ENCODE data around the gene FMNL1.
A peak's percentile ranks its signal among the peaks of the same experiment; 100 is the strongest.

Gene FMNL1

GRCh38 chr17:45222996-45223538, 1.4 kb downstream of the FMNL1 start:
- DNase-seq, result no peak

GRCh38 chr17:45223539-45224528, 2.1 kb downstream of the FMNL1 start:
- no peak for DNase-seq

DNA sequence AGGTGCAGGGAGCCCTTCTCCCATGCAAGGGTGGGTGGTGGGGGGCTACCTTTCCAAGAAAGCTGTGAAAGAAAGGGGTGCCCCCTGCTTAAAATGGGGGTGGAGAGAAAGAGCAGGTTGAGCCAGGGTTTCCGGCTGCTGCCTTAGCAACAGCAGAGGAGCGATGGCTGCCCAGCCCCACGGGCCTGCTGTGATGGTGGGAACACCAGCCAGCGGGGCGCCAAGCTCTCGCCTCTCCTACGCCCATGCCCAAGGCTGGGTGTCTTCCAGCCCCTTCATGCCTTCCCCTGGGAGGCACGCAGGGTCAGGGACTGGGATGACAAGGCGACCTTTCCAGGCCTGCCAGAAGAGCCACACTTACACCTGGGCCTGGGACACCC, 3.0 kb downstream of the FMNL1 start:
- DNase-seq, result no peak

GRCh38 chr17:45225051-45225700, 3.5 kb downstream of the FMNL1 start:
- DNase-seq, result no peak

GRCh38 chr17:45225964-45226530, 4.4 kb downstream of the FMNL1 start:
- no peak for DNase-seq

GRCh38 chr17:45226576-45226975, 4.9 kb downstream of the FMNL1 start:
- DNase-seq, result no peak

DNA sequence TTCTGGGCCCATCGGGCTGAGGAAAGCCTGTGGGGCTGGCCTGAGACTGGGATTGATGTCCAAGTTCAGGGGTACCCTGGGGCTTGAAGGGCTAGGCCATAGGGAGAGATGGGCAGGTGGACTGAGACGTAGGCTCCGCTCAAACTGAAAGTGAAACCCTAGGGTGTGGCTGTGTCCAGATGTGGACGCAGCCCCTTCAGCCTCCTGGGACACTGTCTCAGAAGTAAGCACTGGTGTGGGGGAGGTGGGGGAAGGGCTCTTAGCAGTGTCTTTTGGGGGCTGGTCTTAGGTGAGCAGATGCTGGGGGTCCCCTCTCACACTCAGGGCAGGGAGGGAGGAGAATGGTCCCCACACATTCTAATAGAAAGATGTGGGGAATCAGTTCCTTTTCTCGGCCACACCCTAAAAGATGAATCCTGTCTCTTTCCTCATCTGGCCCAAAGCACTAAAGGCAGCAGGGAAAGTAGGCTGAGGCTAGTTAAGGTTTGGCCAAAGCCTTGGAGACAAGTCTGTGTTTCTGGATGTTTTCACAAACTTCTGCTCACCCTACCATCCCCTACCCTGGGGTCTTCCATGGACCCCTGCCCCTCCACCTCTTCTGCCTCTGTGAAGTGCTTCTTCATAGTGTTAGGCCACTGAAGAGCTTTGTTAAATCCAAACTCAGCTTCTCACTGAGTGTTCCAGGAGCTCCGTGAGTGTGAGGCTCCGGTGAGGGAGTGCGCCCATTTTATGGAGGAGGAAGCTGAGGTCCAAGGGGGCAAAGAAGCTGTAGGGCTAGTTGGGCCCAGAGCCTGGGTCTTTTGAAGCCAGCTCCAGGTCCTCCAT, 5.6 kb downstream of the FMNL1 start:
- DNase-seq, result no peak

DNA sequence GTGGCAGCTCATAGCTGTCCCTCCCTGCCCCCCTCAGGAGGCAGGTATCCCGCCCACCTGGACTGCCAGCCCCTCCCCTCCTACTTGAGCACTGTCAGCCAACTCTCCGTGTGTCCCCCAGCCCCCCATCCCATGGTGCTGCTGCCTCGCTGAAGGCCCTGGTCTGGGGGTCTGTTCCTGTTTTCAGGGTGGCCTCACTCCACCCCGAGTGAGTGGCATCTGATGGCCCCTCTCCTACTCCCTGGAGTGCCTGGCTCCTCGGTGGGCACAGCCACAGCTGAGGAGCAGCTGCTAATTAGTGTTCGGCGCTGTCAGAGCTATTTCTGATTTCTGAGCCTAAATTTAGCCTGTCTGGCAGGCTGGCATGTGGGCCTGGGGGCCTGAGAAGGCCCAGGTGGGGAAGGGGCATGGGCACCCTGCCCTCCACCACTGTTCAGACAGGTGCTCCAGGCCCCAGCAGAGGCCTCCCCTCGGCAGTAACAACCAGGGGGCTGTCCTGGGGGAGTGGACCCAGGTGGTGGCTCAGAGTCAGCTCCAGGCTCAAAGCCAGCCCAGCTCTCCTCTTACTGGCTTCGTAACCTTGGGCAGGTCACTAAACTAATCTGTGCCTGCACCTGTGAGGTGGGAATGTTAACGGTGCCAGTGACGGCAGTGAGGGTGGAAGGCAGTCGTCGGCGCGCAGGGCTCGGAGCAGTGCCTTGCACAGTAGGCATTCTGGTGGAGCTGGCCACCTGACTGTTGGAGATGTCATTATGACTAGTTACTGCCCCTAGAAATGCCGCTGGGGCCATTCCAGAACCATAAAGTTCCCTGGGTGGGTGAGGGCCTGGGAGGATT, 6.5 kb downstream of the FMNL1 start:
- no peak for DNase-seq

DNA sequence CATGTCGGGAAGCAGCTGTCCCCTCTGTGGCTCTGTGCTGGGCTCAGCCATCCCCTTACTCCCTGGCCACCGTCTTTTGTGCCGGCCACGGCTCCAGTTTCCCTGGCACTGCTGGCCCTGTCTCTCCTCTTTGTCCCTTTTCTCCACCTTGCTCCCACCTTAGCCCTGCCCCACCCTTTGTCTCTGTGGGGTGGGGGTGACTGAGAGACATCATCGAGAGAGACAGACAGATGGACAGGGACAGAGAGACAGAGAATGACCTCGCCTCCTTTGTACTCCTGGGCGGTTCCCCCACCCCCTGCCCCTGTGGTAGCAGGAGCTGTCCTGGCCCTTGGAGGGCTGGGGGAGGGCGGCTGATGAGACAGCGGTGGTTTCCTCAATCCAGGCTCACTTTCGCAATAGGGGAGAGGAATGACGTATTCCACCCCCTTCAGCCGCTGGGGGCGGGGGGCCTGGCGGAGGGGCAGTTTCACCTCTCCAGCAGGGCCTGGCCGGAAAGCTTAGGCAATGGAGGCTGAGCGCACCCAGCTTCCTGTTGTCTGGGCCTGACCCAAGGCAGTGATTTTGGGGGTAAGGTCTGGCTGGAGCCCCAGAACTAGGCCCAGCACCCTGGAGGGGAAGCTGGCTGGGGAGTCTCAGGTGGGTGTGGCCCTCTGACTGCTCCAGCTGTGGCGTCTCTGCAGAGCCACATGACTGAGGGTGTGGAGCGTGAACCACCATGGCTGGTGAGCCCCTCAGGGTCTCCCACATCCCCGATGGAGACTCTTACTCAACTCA, 7.3 kb downstream of the FMNL1 start:
- peak; percentile 91 for DNase-seq

DNA sequence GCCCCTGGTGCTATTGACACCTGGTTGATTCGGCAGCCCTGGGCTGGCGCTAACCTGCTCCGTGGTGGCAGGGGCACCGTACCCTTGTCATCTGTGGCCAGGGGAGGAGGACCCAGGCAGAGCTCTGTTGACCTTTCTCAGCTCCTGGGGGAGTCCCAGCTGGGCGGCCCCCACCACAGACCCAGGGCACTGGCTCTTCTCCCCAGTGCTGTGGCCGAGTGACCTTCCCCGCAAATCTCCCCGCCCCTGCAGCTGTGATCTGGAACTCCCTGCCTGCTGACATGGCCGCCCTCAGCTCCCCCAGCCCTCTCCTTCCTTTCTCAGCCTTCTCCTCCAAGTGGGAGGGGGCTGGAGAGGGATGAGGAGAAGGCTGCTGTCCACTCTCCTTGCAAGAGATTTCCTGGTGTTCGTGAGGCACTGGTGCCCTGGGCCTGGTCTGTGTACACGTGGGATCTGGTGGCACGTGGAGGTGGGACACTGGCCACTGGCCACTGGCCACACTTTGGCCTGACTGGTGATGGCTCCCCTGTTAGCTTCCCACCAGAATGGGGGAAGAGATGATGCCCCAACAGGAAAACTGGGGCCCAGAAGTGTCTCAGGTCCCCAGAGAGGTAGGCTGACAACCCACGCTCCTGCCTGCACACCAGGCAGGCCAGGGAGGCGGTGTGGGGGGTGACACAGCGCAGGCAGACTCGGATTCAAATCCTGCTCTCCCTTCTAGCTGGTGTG, 8.2 kb downstream of the FMNL1 start:
- DNase-seq, result no peak

- no peak for DNase-seq
Observed at GRCh38 chr17:45230410-45230786, 8.7 kb downstream of the FMNL1 start.

DNA sequence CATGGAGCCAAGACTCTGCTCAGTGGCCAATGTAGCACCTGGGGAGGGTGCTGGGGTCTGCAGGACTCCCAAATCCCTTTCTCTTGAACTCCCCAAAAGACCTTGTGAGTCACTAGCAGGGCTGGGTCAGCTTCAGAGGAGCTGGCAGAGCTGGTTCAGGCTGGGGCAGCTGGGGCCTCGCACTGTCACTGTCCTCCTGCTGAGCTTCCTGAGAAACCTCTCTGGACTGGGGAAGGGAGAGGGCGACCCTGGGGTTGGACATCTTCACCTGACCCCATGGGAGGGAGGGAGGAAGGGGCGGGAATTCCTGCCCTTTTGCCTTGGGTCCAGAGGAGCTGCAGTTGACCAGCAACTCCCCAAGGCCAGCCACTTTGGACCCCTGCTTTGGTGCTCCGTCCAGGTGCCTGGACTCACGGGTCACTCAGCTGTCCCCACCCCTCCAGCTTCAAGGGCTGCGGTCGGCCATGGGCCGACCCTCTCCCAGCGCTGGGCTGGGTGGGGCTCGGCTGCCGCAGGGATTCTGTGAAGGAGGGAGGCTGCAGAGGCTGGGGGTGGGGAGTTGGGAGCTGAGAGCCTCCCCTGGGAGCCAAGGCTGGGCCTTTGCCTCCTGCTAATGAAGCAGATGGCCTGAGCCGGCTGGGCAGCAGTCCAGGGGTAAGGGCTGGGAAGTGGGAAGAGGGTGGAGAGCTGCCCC, 9.2 kb downstream of the FMNL1 start:
- peak; percentile 52 for DNase-seq

DNA sequence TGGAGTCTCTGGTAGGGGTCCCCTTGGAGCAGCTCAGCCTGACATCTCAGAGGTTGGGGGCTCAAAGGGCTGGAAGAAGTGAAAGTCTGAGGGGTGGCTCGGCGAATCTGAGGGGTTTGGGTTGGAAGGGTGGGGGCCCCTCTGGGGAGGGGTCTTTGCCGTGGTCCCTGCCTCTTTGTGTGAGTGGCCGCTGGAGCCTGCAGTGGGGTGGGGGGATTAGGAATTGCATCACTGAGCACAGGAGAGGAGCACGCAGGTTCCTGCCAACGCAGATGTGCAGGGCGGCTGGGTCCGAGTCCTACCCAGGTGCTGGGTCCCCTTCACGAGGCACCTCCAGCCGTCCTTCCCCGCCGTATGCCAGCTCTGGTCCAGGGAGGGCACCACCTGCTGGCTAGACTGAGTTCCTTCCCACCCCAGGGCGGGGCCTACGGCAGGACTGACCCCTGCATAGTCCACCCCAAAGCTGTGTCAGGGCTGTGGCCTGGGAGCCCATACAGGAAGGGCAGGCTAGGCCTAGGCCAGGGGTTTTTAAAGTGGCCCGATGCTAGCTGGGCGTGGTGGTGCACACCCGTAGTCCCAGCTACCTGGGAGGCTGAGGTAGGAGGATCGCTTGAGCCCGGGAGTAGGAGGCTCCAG, 9.9 kb downstream of the FMNL1 start:
- no peak for DNase-seq

- DNase-seq, result no peak
Observed at GRCh38 chr17:45232514-45233422, 11.1 kb downstream of the FMNL1 start.

DNA sequence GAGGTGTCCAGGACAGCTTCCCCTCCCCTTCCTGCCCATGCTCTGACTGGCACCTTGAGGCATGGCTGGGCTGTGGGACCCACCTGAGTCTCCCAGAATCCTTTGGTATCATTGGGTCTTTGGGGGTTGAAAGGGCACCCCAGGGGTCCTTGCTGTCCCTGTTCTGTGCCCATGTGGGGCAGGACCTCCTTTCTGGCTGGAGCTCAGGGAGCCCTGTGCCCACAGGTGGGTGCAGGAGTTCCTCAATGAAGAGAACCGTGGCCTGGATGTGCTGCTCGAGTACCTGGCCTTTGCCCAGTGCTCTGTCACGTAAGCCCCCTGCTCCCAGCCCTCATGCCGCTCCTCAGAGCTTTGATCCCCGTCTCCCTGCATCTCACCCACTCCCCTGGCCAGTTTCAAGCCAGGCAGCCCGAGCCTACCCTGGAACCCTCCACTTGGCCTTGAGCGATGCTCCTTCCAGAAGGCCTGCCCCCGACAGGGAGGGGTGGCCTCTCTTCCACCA, 11.8 kb downstream of the FMNL1 start:
- DNase-seq, result no peak

DNA sequence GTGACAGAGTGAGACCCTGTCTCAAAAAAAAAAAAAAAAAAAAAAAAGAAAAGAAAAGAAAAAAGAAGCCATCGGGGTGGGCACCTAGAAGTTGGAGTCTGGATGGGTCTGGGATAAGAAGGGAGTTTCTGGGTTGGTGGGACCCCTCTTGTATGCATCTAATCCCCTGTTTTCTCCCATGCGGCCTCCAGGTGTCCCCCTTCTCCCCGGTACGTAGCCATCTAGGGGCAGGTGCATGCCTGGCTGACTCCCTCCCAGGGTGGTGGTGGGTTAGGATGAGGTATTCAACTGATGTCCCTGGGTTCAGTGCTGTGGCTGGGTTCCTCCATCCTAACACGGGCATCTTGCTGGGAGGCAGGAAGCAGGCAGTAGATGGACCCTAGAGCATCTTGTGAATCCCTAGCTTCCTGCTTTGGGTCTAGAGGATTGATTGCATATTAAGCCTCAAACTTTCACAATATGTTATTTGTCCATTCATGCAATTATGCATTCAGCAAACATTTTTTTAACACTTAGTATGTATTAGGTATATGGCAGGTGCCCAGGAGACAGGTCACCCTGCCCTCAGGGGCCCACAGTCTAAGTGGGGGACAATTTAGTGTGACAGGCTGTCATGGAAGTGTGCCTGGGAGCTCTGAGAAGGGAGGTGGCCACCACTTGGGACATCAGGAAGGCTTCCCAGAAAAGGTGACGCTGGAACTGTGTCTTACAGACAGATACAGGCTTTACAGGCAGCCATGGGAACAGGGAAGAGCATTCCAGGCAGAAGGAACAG, 13.1 kb downstream of the FMNL1 start:
- DNase-seq, result no peak

All from fibroblast of upper back skin (primary cell).